Colon (tissue), 2 donors: ENCODE measurements around the gene OR4D9.

Experiments used
- FAIRE-seq: peaks from 2 replicates; lab custom pipeline; 2012; peaks lifted over from hg19 to GRCh38; lab: Jason Lieb, UNC
- donor health status: control.
- donor health status: control.

Gene OR4D9

DNA sequence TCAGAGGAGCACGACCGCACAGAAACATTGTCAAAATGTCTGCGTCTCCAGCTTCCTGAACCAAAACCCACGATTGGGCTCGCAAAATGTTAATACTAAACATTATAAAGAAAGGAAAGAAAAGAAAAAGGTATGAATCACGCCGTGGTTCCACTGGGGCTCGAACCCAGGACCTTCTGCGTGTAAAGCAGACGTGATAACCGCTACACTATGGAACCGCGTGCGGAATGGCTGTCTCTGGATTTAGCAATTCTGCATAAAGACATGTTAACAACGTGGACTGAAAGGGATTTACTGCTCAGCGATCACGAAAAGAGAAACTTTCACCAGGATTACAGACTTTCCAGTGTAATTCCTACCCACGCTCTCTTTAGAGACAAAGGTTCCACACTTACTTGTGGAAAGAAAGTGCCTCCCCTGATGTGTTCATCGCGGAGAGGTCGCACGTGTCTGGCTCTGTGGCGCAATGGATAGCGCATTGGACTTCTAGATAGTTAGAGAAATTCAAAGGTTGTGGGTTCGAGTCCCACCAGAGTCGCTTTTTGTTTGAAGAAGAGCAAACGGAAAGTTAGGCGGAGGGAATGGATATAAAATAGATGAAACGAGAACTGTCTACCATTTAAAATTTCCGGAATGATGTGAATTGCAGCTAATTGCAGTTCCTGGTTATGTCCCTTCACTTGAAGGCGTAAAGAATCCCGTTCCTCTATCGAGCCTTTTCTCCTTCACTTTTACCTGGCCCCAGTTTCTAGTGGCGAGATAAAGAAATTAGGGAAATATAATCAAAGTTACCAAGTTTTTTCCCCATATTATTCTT is 39.7 kb downstream of the OR4D9 start:
- no peak for FAIRE-seq

DNA sequence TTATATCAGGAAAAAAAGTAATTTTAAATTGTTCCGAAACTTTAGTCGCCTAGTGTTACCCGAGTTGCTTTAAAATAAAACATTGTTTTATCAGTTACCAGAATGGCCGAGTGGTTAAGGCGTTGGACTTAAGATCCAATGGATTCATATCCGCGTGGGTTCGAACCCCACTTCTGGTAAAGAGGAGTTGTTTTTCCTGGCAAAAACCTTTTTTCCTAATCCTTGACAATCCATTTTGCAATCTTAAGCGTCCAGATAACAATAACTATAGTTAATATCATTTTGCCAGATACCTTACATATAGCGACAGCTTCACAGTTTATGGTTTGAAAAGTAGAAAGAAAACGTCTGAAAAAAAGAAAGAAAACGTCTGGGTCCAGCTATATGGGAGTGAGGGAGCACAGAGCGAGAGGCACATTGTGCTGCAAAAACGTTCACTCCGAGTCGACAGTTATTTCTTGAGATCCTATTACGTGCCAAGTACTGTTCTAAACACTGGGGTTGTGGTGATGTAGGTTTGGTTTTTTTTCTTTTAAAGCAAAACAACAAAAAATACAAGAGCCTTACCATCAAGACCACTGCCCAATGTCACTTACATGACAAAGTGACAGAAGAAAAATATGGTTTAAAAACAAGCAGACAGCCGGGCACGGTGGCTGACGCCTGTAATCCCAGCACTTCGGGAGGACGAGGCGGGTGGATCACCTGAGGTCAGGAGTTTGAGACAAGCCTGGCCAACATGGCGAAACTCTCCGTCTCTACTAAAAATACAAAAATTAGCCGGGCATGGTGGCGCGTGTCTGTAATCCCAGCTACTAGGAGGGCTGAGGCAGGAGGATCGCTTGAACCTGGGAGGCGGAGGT is 40.6 kb downstream of the OR4D9 start:
- FAIRE-seq = no peak

DNA sequence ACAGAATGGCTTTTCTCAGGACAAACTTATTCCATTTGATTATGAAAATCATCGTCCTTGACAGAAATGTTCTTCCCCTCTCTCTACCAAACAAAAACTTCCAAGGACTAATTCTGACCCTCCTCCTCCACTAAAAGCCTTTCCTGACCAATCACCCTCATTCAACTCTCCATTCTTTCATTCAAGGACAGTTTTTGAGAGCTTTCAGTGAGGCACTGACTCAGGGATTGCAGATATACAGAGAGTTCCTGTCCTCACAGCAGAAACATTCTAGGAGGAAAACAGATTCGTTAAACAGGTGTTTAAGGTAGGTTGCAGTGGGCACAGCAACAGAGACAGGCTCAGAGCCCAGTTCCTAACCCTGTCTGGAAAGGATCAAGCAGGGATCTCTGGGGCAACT is 41.5 kb downstream of the OR4D9 start:
- FAIRE-seq = no peak

DNA sequence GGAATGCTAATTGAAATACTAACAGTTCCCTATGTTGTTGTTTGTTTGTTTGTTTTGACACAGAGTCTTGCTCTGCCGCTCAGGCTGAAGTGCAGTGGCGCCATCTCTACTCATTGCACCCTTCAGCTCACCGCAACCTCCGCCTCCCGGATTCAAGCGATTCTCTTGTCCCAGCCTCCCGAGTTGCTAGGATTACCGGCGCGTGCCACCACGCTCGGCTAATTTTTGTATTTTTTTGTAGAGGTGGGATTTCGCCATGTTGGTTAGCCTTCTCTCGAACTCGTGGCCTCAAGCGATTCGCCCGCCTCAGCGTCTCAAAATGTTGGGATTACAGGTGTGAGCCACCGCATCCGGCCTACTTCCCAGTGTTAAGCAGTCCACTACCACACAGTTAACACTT is 42.0 kb downstream of the OR4D9 start:
- no peak for FAIRE-seq

DNA sequence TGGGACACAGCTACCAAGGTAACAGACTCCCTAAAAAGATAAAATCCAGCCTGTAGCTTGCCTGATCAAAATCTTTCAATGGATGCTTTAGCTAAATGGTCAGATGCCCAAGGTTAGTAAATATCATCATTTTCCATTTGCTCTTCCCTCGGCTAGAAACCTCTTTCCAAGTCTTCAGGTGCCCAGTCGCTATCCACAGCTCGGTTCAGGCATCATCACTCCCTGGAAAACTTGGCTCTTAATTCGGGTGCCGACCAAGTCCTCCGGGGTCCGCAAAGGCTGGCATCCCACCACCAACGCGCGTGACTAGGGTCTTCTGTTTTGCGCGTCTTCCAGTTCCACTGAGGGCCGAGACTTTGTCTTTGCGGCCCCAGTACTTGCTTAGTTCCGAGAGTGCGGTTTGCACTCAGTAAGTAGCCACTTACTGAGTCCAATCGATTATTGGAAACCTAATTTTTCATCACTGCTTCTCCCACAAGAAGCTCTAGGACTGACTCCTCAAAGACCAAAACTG is 44.3 kb downstream of the OR4D9 start:
- FAIRE-seq = no peak

DNA sequence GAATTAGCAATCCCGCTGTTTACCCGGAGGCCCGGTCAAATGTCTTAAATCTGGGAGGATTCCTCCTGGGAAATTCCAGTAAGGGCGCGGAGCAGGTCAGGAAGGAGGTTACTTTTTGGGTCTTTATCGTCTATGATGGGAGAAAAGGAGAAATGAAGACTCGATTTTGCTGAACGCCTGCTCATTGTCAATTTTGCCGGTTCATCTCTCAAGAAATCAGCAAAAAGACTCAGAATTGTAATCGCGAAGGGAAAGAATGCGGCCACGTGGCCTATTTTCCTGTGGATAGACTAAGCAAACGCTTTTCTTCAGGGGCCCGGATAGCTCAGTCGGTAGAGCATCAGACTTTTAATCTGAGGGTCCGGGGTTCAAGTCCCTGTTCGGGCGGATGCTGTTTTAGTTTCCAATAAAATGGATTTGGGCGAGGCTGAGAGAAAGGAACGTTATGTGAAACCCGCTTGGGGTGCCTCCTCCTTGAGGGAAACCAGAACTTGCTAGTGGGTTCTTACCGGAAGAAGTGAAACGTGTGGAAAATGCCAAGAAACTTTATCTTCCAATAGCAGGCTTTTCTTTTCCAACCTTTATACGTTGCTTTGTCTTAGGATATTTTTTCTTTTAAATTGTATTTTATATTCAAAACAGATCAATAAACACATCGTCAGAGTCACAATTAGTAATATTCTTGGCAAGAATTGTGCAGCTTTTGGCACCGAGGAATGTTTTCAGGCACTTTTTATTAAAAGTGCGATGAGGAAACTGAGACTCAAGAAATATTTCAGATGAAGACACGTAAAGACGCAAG is 45.0 kb downstream of the OR4D9 start:
- FAIRE-seq = no peak

DNA sequence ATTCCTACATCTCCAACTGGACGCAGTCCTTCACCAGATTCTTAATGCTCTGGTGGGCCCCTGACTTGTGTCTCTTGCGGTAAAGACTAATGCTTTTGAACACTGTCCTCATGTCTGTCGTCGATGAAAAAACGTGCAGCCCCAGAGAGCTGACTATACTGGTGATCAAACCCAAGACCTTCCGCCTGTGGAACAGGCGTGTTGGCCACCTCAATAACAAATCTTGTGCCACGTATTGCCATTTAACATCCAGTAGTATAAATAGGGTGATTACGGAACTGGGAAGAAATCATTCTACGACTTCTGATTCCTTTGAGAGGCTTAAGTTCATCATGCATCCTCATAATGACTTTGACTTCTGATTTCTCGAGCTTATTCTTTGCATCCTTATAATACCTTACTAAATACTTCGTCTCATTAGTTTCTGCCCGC is 45.6 kb downstream of the OR4D9 start:
- FAIRE-seq = no peak

DNA sequence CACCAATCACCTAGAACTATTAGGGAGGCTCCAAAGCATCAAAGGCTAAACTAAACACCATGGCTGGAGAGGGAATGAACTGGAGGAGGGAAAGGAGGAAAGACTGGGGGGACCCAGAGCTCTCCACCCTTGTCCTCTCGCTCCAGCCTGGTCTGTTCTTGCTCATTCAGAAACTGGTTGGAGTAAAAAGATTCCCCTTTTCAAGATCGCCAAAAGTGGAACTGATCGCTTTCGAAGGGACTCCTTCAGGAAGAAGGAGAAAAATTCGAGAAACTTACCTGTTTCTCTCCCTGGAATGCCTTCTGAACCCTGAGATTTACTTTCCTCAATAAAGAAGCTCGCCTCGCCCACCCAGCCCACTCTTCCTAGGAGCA is 46.9 kb downstream of the OR4D9 start:
- FAIRE-seq = no peak

DNA sequence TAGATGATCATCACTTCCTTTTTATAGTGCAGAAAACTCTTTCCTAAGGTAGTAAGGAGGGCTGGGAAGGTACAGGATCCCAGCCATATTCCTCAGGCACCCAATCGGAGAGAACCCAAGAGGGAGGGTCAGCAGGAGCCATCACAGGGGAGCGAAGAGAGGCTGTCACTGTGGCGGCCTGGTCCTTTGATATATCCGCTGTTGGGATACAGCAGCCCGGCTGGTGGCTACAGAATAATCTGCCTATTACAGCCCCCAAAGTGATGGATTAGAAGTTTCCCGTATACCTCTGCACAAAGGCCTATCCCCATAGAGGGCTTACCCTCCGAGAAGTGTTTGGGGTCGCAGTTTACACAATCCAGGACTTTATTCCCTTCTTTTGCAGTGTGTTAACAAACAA is 48.5 kb downstream of the OR4D9 start:
- FAIRE-seq = no peak

DNA sequence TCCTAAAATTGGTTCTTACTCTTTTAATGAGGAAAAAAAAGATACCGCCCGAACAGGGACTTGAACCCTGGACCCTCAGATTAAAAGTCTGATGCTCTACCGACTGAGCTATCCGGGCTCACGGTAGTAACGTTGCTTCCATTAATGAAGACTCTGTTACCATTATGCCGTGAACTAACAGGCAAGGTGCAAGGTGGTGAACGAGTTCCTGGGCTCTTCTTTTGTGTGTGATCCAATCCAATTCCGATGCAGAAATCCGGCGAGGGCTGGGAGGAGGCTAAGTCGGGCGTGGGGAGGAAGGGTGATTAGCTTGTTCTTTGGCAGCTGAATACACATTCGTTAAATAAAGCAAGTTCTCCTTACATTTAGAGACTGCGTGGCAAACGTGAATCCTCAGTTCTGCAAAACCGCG is 49.0 kb downstream of the OR4D9 start:
- no peak for FAIRE-seq

DNA sequence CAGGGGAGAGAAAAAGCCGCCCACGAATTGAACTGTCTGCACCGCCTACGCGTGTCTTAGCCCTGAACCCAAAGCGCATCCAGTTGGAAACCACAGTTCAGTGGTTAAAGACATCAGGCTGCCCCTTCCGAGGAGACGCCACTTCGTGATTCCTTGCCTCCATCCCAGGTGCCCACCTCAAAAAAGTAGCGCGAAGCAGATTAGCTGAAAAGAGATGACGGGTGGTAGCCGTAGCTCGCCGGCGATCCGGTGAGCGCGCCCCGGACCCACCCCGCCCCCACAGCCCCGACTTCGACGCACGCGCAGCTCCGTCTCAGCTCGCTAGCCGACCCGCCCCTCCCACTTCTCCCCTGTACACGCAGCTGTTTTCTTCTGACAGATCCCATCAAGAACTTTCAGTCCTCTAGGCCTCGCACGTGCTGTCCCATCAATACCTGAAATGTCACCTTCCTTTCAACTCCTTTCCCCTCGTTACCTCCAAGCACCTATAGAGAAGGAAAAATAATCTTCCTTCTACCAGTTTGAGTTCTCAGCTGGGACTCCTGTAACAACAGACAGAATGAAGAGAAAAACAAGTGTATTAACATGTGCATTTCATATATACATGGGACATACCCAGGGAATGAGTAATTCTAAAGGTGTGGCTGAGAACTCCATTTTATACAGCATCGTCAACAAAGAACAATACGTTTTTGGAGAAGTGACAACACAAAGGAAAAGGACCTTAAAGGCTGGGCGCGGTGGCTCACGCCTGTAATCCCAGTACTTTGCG is 49.5 kb downstream of the OR4D9 start:
- no peak for FAIRE-seq

DNA sequence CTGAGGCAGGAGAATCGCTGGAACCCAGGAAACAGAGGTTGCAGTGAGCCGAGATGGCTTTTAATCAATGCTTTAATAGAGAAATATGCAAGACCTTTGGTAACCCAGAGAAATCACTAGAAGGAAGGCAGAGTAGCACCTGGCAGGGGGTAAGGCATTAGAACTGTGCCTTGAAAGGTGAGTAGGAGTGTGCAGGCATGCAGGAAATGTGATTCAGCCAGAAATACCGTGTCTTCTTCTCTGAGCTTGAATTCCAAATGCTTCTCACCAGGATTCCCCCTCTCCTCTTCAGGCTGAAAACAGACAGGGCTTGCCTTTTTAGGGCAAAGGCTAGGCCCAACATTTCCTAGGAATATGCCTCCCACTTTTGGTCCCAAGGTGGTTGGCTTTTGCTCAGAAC is 51.0 kb downstream of the OR4D9 start:
- no peak for FAIRE-seq
